Neural cell (in vitro differentiated cells): ENCODE results near the gene LPCAT1. TPM values are rescaled to one million over a fixed set of nuclear protein-coding genes. Genes with fewer than 3 reads are reported as not detected.

ENCODE experiments used
- H2AFZ ChIP-seq: fragments of 200-600, 300-800 bp; sonication (generic), shearing (Covaris generic); 2 replicates; pipeline ENCODE4 v1.6.0; 2014; ENCODE audit warnings: low read depth, mild to moderate bottlenecking, antibody characterized with exemption, low read length, moderate library complexity
- H3F3A ChIP-seq: fragments of 200-600 bp; shearing (Covaris generic); 2 replicates; pipeline ENCODE4 v1.6.1; 2016; ENCODE audit warnings: mild to moderate bottlenecking, moderate library complexity, mixed read lengths, antibody characterized with exemption, low read length; ENCODE audit not compliant: insufficient read depth, poor library complexity, severe bottlenecking
- H3K27ac ChIP-seq: fragments of 200-600, 300-800 bp; sonication (generic), shearing (Covaris generic); 2 replicates; pipeline ENCODE4 v1.5.1; 2014; ENCODE audit warnings: mild to moderate bottlenecking, low read length, moderate library complexity
- H3K27me3 ChIP-seq: fragments of 300-800, 200-600 bp; sonication (generic), shearing (Covaris generic); 2 replicates; pipeline ENCODE4 v1.6.0; 2014; ENCODE audit warnings: mild to moderate bottlenecking, low read depth, low read length, moderate library complexity; ENCODE audit not compliant: insufficient read depth
- H3K36me3 ChIP-seq: fragments of 300-800, 200-600 bp; sonication (generic), shearing (Covaris generic); 2 replicates; pipeline ENCODE4 v1.5.1; 2014; ENCODE audit warnings: mild to moderate bottlenecking, antibody characterized with exemption, low read length, moderate library complexity; ENCODE audit not compliant: insufficient read depth
- H3K4me2 ChIP-seq: fragments of 300-800, 200-600 bp; sonication (generic), shearing (Covaris generic); 2 replicates; pipeline ENCODE4 v1.6.0; 2014; ENCODE audit warnings: mild to moderate bottlenecking, low read length
- H3K4me3 ChIP-seq: fragments of 300-800, 200-600 bp; sonication (generic), shearing (Covaris generic); 2 replicates; pipeline ENCODE4 v1.5.1; 2014; ENCODE audit warnings: mild to moderate bottlenecking, low read length, moderate library complexity
- H3K79me2 ChIP-seq: fragments of 200-600 bp; shearing (Covaris generic); replicated peaks from 2 replicates; pipeline ENCODE4 v1.6.0; 2014; ENCODE audit warnings: mild to moderate bottlenecking, low read length, moderate library complexity; ENCODE audit not compliant: insufficient read depth
- H3K9ac ChIP-seq: fragments of 300-800, 200-600 bp; sonication (generic), shearing (Covaris generic); 2 replicates; pipeline ENCODE4 v1.6.1; 2016; ENCODE audit warnings: mild to moderate bottlenecking, low read length, mixed read lengths
- H3K9me2 ChIP-seq: fragments of 200-600 bp; shearing (Covaris generic); 2 replicates; pipeline ENCODE4 v1.6.1; 2016; ENCODE audit warnings: mild to moderate bottlenecking, low read length, mixed read lengths; ENCODE audit not compliant: insufficient read depth
- H3K9me3 ChIP-seq: fragments of 200-600, 300-800 bp; sonication (generic), shearing (Covaris generic); 2 replicates; pipeline ENCODE4 v1.6.1; 2016; ENCODE audit warnings: mild to moderate bottlenecking, mixed run types, low read length, moderate library complexity, mixed read lengths
- H4K20me1 ChIP-seq: fragments of 200-600 bp; shearing (Covaris generic); 2 replicates; pipeline ENCODE4 v1.6.1; 2016; ENCODE audit warnings: mild to moderate bottlenecking, mixed run types; ENCODE audit not compliant: insufficient read depth
- EP300 ChIP-seq: fragments of 450-650 bp; conservative IDR thresholded peaks from 2 replicates; pipeline ENCODE4 v1.6.1; 2014; ENCODE audit warnings: antibody characterized with exemption, mild to moderate bottlenecking, moderate library complexity; ENCODE audit not compliant: poor library complexity, severe bottlenecking
- EZH2 ChIP-seq: fragments of 200-600, 300-800 bp; shearing (Covaris generic), sonication (generic); IDR thresholded peaks from 2 replicates; pipeline ENCODE4 v1.6.1; 2014; ENCODE audit warnings: antibody characterized with exemption, low read length, borderline replicate concordance, mild to moderate bottlenecking; ENCODE audit not compliant: insufficient read depth, poor library complexity, severe bottlenecking
- MXI1 ChIP-seq: fragments of 450-650 bp; conservative IDR thresholded peaks from 2 replicates; pipeline ENCODE4 v1.6.1; 2014; ENCODE audit warnings: antibody characterized with exemption, mild to moderate bottlenecking; ENCODE audit not compliant: poor library complexity, severe bottlenecking
- POLR2AphosphoS5 ChIP-seq: IDR thresholded peaks from 2 replicates; pipeline ENCODE4 v1.6.1; 2012
- RAD21 ChIP-seq: fragments of 450-650 bp; conservative IDR thresholded peaks from 2 replicates; pipeline ENCODE4 v1.6.1; 2014; ENCODE audit warnings: antibody characterized with exemption, mild to moderate bottlenecking, moderate library complexity
- SMC3 ChIP-seq: fragments of 450-650 bp; conservative IDR thresholded peaks from 2 replicates; pipeline ENCODE4 v1.6.1; 2014; ENCODE audit warnings: antibody characterized with exemption, mild to moderate bottlenecking, moderate library complexity; ENCODE audit not compliant: poor library complexity
- TAF1 ChIP-seq: IDR thresholded peaks from 2 replicates; pipeline ENCODE4 v1.6.1; 2012; ENCODE audit warnings: low read depth
- polyA plus RNA-seq: library from polyadenylated mRNA; depleted of rRNA; stranded (reverse); fragments of >200 nt; gene quantifications from 2 replicates; pipeline ENCODE4 v1.2.3, GENCODE V29; 2014
- TF ChIP-seq, protein P1 (sequence below): IDR thresholded peaks from 2 replicates; pipeline ENCODE4 v1.6.1; 2012; ENCODE audit warnings: borderline replicate concordance
- TF ChIP-seq, protein P2 (sequence below): fragments of 450-650 bp; IDR thresholded peaks from 2 replicates; pipeline ENCODE4 v1.5.1; 2014; ENCODE audit warnings: antibody characterized with exemption, mild to moderate bottlenecking, moderate library complexity; ENCODE audit not compliant: poor library complexity, severe bottlenecking

Gene LPCAT1
- polyA plus RNA-seq, 1 donor from 2014 or later: 61.8 TPM

DNA sequence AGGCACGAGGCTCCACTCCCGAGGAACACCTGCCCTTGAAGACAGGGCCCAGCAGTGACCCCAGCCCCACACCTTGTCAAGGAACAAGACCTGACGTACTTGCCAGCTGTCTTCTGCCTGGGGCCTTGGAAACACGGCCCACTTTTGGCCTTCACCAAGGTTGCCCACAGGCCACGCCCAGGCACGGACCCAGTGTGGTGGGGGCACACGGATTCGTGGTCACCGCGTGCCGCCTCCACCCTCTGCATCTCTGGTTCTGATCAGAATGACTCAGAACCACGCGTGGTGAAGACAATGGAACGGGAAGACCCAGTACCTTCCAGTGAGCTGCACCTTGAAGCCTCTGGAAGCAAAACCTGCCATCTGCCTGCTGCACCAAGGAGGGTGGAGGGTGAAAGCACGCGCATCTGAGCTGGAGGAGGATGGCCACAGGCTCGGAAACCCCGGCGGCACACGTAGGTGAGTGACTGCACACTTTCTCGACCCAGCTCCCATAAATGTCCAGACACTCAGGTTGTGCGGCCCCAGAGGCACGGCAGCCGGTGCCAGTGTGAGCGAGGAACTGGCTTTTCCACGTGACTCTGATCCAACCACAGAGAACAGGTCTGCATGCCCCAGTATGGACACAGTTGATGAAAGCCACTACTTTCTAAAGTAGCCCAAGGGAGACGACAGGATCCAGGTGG, 36.5 kb downstream of the LPCAT1 start:
- Histone ChIP-seq H3K79me2 (no peaks in the 10 kb centered on the region), H3K27ac (no peak overlapping the region), H4K20me1 (no peaks in the 10 kb centered on the region), H2AFZ (no peak overlapping the region), H3K4me2 (no peak overlapping the region), H3F3A (no peaks in the 10 kb centered on the region), H3K27me3 (no peaks in the 10 kb centered on the region), H3K9me2 (no peaks in the 10 kb centered on the region), H3K4me3 (no peak overlapping the region), H3K9ac (no peak overlapping the region), H3K36me3 (no peaks in the 10 kb centered on the region), H3K9me3 (no peaks in the 10 kb centered on the region)
- TF ChIP-seq TAF1 (no peak), RAD21 (no peak), MXI1 (no peak), SMC3 (no peak), EP300 (no peak), POLR2AphosphoS5 (no peak), EZH2 (no peak)
- TF ChIP-seq, protein P1, sequence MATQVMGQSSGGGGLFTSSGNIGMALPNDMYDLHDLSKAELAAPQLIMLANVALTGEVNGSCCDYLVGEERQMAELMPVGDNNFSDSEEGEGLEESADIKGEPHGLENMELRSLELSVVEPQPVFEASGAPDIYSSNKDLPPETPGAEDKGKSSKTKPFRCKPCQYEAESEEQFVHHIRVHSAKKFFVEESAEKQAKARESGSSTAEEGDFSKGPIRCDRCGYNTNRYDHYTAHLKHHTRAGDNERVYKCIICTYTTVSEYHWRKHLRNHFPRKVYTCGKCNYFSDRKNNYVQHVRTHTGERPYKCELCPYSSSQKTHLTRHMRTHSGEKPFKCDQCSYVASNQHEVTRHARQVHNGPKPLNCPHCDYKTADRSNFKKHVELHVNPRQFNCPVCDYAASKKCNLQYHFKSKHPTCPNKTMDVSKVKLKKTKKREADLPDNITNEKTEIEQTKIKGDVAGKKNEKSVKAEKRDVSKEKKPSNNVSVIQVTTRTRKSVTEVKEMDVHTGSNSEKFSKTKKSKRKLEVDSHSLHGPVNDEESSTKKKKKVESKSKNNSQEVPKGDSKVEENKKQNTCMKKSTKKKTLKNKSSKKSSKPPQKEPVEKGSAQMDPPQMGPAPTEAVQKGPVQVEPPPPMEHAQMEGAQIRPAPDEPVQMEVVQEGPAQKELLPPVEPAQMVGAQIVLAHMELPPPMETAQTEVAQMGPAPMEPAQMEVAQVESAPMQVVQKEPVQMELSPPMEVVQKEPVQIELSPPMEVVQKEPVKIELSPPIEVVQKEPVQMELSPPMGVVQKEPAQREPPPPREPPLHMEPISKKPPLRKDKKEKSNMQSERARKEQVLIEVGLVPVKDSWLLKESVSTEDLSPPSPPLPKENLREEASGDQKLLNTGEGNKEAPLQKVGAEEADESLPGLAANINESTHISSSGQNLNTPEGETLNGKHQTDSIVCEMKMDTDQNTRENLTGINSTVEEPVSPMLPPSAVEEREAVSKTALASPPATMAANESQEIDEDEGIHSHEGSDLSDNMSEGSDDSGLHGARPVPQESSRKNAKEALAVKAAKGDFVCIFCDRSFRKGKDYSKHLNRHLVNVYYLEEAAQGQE: no peak
- TF ChIP-seq, protein P2, sequence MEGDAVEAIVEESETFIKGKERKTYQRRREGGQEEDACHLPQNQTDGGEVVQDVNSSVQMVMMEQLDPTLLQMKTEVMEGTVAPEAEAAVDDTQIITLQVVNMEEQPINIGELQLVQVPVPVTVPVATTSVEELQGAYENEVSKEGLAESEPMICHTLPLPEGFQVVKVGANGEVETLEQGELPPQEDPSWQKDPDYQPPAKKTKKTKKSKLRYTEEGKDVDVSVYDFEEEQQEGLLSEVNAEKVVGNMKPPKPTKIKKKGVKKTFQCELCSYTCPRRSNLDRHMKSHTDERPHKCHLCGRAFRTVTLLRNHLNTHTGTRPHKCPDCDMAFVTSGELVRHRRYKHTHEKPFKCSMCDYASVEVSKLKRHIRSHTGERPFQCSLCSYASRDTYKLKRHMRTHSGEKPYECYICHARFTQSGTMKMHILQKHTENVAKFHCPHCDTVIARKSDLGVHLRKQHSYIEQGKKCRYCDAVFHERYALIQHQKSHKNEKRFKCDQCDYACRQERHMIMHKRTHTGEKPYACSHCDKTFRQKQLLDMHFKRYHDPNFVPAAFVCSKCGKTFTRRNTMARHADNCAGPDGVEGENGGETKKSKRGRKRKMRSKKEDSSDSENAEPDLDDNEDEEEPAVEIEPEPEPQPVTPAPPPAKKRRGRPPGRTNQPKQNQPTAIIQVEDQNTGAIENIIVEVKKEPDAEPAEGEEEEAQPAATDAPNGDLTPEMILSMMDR: no peak

DNA sequence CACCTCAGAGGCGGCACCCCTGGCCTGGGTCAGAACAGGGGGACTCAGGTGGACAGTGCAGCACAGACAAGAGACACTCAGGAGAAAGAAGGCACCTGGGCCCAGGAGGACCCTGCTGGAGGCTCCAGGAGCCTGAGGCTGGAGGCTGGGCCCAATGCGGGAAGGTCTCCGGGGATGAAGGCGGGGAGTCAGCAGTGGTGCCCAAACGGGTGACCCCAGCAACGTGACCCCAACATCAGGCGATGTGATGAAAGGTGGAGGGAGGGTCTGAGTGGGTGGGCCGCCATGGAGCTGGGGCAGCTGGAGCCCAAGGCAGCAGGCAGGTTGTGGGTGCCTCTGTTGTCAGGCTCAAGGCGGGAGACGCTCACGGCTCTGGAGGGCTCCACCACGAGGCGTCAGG, 37.5 kb downstream of the LPCAT1 start:
- Histone ChIP-seq H3F3A (no peaks in the 10 kb centered on the region), H3K9me3 (no peaks in the 10 kb centered on the region), H3K9ac (no peak overlapping the region), H3K9me2 (no peaks in the 10 kb centered on the region), H3K27me3 (no peaks in the 10 kb centered on the region), H3K4me3 (no peak overlapping the region), H3K36me3 (no peaks in the 10 kb centered on the region), H3K27ac (no peak overlapping the region), H2AFZ (no peak overlapping the region), H3K79me2 (no peaks in the 10 kb centered on the region), H4K20me1 (no peaks in the 10 kb centered on the region), H3K4me2 (no peak overlapping the region)
- TF ChIP-seq MXI1 (no peak), TAF1 (no peak), POLR2AphosphoS5 (no peak), EZH2 (no peak), RAD21 (no peak), EP300 (no peak), SMC3 (no peak)
- TF ChIP-seq, protein P2: no peak
- TF ChIP-seq, protein P1: no peak
